NCI-H1417 (cell line): Measurements from ENCODE around the gene TEDC1.
"Not testable (repeated sequence)": the region's sequence is repeated elsewhere in the genome, so short reads cannot be mapped to it uniquely, and the experiment has no call there.

Source experiments
- DNase-seq, 3 experiments: peaks; one replicate each; lab custom pipeline; 2025; lab: John Stamatoyannopoulos, UW

The TEDC1 gene

GRCh38 chr14:105537580-105538474, 46.8 kb downstream of the TEDC1 start:
- peak; percentile 50 to 68 (median 54) for DNase-seq

GRCh38 chr14:105538481-105539049, 47.5 kb downstream of the TEDC1 start:
- no peak for DNase-seq

GRCh38 chr14:105540811-105541210, 49.8 kb downstream of the TEDC1 start:
- no peak for DNase-seq

- no peak for DNase-seq
These were observed 50.3 kb downstream of the TEDC1 start for GRCh38 chr14:105541218-105541875.

GRCh38 chr14:105545676-105546075, 54.6 kb downstream of the TEDC1 start:
- DNase-seq: not testable (repeated sequence)

- not testable (repeated sequence) for DNase-seq
These were observed 55.4 kb downstream of the TEDC1 start for GRCh38 chr14:105546410-105546809.

- DNase-seq: not testable (repeated sequence)
These were observed 56.0 kb downstream of the TEDC1 start for GRCh38 chr14:105547072-105547471.

GRCh38 chr14:105547741-105548169, 56.7 kb downstream of the TEDC1 start:
- no peak for DNase-seq
